ENCODE data around the gene MAPK9.

Gene MAPK9

DNA sequence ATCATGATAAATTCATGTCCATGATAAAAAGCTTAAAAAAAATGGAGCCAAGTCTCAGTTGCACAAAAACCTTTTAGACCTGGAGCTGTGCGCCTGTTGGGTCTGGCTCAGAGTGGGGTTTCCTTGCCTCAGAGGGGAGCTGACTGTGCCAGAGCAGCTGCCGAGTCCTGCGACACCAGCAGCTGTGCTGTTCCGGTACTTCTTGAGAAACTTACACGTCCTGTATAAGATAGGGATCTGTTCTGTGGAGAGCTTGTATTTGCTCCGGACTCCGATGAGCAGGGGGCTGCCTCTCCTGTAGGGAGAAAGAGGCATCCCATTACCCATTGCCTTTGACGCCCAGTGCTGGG is 32.7 kb upstream of the MAPK9 start:
- Histone ChIP-seq H3K27me3 (ENCODE audit: control insufficient read depth, insufficient read depth, low read length) (no peaks in the 10 kb centered on the region), H3K36me3 (ENCODE audit: control insufficient read depth, insufficient read depth, low read length) (peaks cover 42% of the 10 kb centered on the region), H3K4me3 (ENCODE audit: low read length) (no peak overlapping the region), H3K27ac (ENCODE audit: low read length) (no peak overlapping the region), H3K9me3 (ENCODE audit: control insufficient read depth, insufficient read depth, low read length) (no peaks in the 10 kb centered on the region), H3K4me1 (ENCODE audit: control insufficient read depth, insufficient read depth, low read length) (no peaks in the 10 kb centered on the region; the same call in 1 of the 2 replicates)
- WGBS (ENCODE audit: insufficient coverage, insufficient read length), result no CpG with 5 or more reads among the region's 8 CpGs
- no peak for DNase-seq (ENCODE audit: low read depth, low spot score)

DNA sequence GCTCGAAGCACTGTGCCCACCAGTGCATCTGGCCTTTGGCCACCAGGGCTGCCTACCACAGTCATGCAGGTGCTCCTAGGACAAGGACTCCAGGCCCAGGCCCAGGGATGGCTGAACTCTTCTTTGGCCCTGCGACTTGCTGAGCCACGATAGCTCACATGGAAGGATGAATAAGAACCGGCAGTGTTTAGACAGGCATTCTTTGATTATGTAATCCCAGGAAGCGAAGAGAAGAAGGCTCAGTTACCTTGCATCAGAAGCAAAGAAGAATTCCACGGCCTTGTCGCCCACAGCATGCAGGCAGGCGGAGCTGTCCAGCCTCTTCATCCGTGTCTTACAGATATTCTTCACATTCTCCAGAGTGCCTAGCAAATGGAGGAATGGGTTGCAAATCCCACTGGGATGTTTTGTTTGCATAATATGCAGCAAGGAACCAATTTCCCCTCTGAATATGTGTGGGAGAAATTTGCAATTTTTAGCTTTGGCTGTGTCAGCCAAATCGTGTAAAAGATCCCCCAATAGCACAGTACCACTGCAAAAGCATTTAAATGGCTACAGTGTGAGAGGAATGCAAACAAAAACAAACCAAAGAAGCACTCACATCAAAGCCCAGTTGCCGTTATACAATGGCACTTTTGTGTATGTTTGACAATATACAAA is 32.2 kb upstream of the MAPK9 start:
- Histone ChIP-seq H3K4me3 (ENCODE audit: low read length) (no peak overlapping the region), H3K4me1 (ENCODE audit: control insufficient read depth, insufficient read depth, low read length) (no peaks in the 10 kb centered on the region; the same call in 1 of the 2 replicates), H3K9me3 (ENCODE audit: control insufficient read depth, insufficient read depth, low read length) (no peaks in the 10 kb centered on the region), H3K36me3 (ENCODE audit: control insufficient read depth, insufficient read depth, low read length) (peaks cover 44% of the 10 kb centered on the region), H3K27ac (ENCODE audit: low read length) (no peak overlapping the region), H3K27me3 (ENCODE audit: control insufficient read depth, insufficient read depth, low read length) (no peaks in the 10 kb centered on the region)
- no peak for DNase-seq (ENCODE audit: low read depth, low spot score)
- no CpG with 5 or more reads among the region's 11 CpGs for WGBS (ENCODE audit: insufficient coverage, insufficient read length)

DNA sequence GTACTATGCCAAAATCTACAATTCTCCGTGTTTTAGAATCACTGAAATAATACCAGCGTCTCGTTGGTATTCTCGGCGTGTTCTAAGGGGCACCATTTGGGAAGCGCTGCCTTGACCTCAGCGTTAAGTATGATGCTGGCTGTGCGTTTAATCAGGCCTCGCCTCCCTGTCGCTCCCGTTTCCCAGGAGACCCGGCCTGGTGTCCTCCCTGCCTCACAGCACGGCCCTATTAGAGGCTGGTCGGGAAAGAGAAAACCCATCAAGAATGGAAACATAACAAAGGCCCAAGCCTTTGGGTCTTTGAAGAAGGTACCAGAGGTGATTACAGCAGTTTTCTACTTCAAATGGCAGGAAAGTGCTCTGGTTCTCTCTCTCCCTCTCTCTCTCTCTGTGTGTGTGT is 31.3 kb upstream of the MAPK9 start:
- no peaks in the 10 kb centered on the region for H3K9me3 ChIP-seq (ENCODE audit: control insufficient read depth, insufficient read depth, low read length)
- no peak overlapping the region for H3K4me3 ChIP-seq (ENCODE audit: low read length)
- no CpG with 5 or more reads among the region's 14 CpGs for WGBS (ENCODE audit: insufficient coverage, insufficient read length)
- H3K36me3 ChIP-seq (ENCODE audit: control insufficient read depth, insufficient read depth, low read length), result peaks cover 48% of the 10 kb centered on the region
- no peaks in the 10 kb centered on the region; the same call in 1 of the 2 replicates for H3K4me1 ChIP-seq (ENCODE audit: control insufficient read depth, insufficient read depth, low read length)
- no peak for DNase-seq (ENCODE audit: low read depth, low spot score)
- no peak overlapping the region for H3K27ac ChIP-seq (ENCODE audit: low read length)
- H3K27me3 ChIP-seq (ENCODE audit: control insufficient read depth, insufficient read depth, low read length), result no peaks in the 10 kb centered on the region

DNA sequence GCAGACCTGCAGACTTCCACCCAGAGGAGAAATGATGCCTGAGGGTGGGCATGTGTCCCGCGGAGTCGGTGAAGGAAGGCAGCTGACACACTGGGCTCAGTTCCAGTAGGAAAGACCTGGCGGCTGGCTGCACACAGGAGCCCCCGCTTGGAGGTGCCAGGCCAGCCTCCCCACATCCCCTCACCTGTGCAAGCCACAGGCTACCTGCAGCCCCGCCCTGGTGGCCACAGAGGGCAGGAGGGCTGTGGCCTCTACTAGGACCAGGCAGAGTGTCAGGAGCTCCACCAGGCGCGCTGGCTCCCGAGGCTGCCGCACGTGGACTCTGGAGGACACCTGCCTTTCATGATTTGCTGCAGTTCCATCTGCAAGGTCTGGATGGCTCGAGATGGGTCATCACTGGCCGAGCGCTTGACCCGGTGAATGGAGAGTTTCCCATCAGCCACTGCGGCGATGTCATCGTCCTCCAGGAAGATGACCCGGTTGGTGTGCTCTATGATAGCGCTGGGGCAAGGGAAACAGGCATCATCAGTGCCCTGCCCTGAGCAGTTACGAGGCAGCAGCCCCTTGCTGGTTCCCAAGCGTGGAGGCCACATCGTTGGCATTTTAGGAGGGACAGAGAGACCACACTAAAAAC is 26.7 kb upstream of the MAPK9 start:
- DNase-seq (ENCODE audit: low read depth, low spot score), result no peak
- Histone ChIP-seq H3K4me3 (ENCODE audit: low read length) (no peak overlapping the region), H3K9me3 (ENCODE audit: control insufficient read depth, insufficient read depth, low read length) (no peaks in the 10 kb centered on the region), H3K4me1 (ENCODE audit: control insufficient read depth, insufficient read depth, low read length) (no peaks in the 10 kb centered on the region), H3K27me3 (ENCODE audit: control insufficient read depth, insufficient read depth, low read length) (no peaks in the 10 kb centered on the region), H3K27ac (ENCODE audit: low read length) (no peak overlapping the region), H3K36me3 (ENCODE audit: control insufficient read depth, insufficient read depth, low read length) (peaks cover 46% of the 10 kb centered on the region)
- no CpG with 5 or more reads among the region's 23 CpGs for WGBS (ENCODE audit: insufficient coverage, insufficient read length)

DNA sequence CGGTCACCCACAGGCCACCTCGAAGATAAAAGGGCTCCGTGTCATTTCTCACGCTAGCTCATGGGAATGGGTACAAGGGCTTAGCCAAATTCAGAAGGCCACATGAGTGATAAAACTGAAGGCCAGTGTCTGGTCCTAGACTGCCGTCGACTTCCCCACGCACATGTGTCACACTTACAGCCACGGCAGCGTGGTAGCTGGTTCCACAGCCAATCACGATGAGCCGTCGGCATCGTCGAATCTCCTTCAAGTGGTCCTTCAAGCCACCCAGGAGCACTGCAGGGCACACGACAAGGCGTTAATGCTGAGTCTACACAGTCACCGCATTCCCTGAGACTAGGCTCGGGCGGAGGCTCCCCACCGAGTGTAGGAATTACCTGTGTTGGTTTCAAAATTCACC is 24.7 kb upstream of the MAPK9 start:
- Histone ChIP-seq H3K4me3 (ENCODE audit: low read length) (no peak overlapping the region), H3K36me3 (ENCODE audit: control insufficient read depth, insufficient read depth, low read length) (peaks cover 47% of the 10 kb centered on the region), H3K4me1 (ENCODE audit: control insufficient read depth, insufficient read depth, low read length) (no peaks in the 10 kb centered on the region), H3K9me3 (ENCODE audit: control insufficient read depth, insufficient read depth, low read length) (no peaks in the 10 kb centered on the region), H3K27me3 (ENCODE audit: control insufficient read depth, insufficient read depth, low read length) (no peaks in the 10 kb centered on the region), H3K27ac (ENCODE audit: low read length) (no peak overlapping the region)
- no CpG with 5 or more reads among the region's 20 CpGs for WGBS (ENCODE audit: insufficient coverage, insufficient read length)
- DNase-seq (ENCODE audit: low read depth, low spot score), result no peak

DNA sequence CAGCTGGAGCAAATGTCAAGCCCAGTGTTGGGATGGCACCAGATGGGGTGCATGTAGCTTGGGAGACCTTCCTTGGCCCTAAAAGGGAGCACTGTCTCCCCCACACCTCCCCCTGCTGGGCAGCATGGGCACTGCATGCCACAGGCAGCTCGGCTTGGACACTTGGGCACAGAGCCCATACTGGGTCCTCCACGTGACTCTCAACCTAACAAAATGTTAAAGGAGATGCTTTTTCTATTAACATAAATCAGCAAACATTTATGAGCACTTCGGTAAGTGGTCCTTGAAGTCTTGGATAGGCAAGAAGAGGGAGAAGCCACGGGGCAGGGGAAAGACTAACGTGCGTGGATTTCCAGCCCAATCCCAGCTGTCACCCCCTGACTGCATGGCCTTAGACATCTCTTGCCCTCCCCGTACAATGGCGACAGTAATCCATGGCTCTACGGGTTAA is 23.9 kb upstream of the MAPK9 start:
- Histone ChIP-seq H3K9me3 (ENCODE audit: control insufficient read depth, insufficient read depth, low read length) (no peaks in the 10 kb centered on the region), H3K27me3 (ENCODE audit: control insufficient read depth, insufficient read depth, low read length) (no peaks in the 10 kb centered on the region), H3K27ac (ENCODE audit: low read length) (no peak overlapping the region), H3K4me3 (ENCODE audit: low read length) (no peak overlapping the region), H3K36me3 (ENCODE audit: control insufficient read depth, insufficient read depth, low read length) (peaks cover 50% of the 10 kb centered on the region), H3K4me1 (ENCODE audit: control insufficient read depth, insufficient read depth, low read length) (no peaks in the 10 kb centered on the region)
- no CpG with 5 or more reads among the region's 9 CpGs for WGBS (ENCODE audit: insufficient coverage, insufficient read length)
- no peak for DNase-seq (ENCODE audit: low read depth, low spot score)

DNA sequence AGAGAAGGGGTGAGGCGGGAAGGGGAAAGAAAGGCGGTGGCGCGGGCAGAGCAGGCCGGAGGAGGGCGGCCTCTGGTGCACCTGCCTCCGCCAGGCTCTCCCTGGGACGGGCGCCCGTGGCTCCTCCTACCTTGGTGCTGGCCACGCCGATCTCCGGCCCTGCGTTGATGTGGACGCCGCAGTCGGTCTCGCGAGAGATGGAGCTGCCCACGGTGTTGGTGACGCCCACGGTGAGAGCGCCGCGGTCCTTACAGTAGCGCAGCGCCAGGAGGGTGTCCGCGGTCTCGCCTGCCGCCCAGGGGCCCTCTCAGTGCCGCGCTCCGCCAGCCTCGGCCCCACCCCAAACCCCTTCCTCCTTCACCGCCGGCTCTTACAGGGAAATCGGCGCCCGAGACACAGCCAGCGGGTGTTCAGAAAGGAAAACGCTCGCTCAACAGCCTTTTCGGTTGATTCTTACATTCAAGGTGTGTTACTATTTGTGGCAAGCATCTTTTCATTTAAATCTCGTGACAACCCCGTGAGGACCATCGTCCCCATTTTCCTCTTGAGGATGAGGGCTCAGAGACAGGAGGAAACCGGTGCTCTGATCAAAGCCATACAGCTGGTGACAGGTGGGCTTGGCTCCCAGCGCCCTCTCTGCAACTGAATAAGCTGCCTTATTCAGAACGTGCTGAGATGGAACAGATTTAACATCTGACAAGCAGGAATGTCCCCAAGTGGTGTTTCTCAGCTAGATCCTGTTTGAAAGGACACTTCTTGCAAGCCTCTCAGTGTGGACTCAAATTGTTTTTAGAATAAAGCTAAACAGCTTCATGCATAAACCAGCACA is 22.0 kb upstream of the MAPK9 start:
- DNase-seq (ENCODE audit: low read depth, low spot score), result no peak
- peaks cover 48% of the 10 kb centered on the region for H3K36me3 ChIP-seq (ENCODE audit: control insufficient read depth, insufficient read depth, low read length)
- no peak overlapping the region for H3K27ac ChIP-seq (ENCODE audit: low read length)
- H3K9me3 ChIP-seq (ENCODE audit: control insufficient read depth, insufficient read depth, low read length), result no peaks in the 10 kb centered on the region
- H3K27me3 ChIP-seq (ENCODE audit: control insufficient read depth, insufficient read depth, low read length), result no peaks in the 10 kb centered on the region
- WGBS (ENCODE audit: insufficient coverage, insufficient read length), result 100% methylated on average over 1 of the region's 50 CpGs
- no peak overlapping the region for H3K4me3 ChIP-seq (ENCODE audit: low read length)
- no peaks in the 10 kb centered on the region for H3K4me1 ChIP-seq (ENCODE audit: control insufficient read depth, insufficient read depth, low read length)

DNA sequence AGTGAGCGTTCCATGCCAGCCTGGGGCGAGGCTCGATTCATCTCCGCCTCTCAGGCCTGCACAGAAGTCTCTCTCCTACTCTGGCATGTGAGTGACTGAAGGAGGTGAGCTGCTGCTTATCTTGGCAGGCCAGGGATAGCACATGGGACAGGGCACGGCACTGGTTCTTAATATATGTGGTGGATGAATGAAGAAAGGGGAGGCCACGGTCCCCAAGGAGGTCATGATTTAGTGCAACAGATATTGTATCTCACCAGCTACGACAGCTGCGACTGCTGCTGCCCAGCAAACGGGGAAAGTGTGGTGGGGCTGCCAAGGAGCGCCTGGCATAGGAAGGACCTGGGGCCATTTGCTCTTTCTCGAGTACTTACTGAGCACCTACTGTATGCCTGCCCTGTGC is 19.3 kb upstream of the MAPK9 start:
- no CpG with 5 or more reads among the region's 11 CpGs for WGBS (ENCODE audit: insufficient coverage, insufficient read length)
- no peaks in the 10 kb centered on the region for H3K4me1 ChIP-seq (ENCODE audit: control insufficient read depth, insufficient read depth, low read length)
- H3K4me3 ChIP-seq (ENCODE audit: low read length), result no peak overlapping the region
- H3K36me3 ChIP-seq (ENCODE audit: control insufficient read depth, insufficient read depth, low read length), result peaks cover 34% of the 10 kb centered on the region
- H3K9me3 ChIP-seq (ENCODE audit: control insufficient read depth, insufficient read depth, low read length), result no peaks in the 10 kb centered on the region
- H3K27me3 ChIP-seq (ENCODE audit: control insufficient read depth, insufficient read depth, low read length), result no peaks in the 10 kb centered on the region
- no peak overlapping the region for H3K27ac ChIP-seq (ENCODE audit: low read length)
- DNase-seq (ENCODE audit: low read depth, low spot score), result no peak

DNA sequence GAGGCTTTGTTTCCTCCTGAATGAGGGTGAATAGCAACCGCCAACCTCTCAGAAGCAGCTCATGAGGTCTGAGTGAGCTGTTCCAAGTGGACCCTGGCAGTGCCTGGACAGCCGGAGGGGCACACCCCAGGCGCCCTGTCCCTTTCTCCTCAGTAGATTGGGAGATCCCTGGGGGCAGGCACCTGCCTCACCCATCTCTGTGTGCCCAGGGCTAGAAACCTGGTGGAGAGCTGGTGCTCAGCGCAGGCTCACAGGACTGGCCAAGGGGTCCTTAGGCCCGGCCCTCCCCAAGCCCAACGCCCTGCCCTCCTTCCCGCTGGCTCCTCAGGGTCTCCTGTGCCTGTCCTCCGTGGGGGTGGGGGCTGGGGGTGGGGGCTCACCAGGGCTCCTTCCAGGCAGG is 14.9 kb upstream of the MAPK9 start:
- no peaks in the 10 kb centered on the region for H3K4me1 ChIP-seq (ENCODE audit: control insufficient read depth, insufficient read depth, low read length)
- H3K4me3 ChIP-seq (ENCODE audit: low read length), result no peak overlapping the region
- WGBS (ENCODE audit: insufficient coverage, insufficient read length), result no CpG with 5 or more reads among the region's 8 CpGs
- H3K9me3 ChIP-seq (ENCODE audit: control insufficient read depth, insufficient read depth, low read length), result no peaks in the 10 kb centered on the region
- no peak for DNase-seq (ENCODE audit: low read depth, low spot score)
- no peaks in the 10 kb centered on the region for H3K27me3 ChIP-seq (ENCODE audit: control insufficient read depth, insufficient read depth, low read length)
- H3K27ac ChIP-seq (ENCODE audit: low read length), result no peak overlapping the region
- peaks cover 47% of the 10 kb centered on the region for H3K36me3 ChIP-seq (ENCODE audit: control insufficient read depth, insufficient read depth, low read length)

DNA sequence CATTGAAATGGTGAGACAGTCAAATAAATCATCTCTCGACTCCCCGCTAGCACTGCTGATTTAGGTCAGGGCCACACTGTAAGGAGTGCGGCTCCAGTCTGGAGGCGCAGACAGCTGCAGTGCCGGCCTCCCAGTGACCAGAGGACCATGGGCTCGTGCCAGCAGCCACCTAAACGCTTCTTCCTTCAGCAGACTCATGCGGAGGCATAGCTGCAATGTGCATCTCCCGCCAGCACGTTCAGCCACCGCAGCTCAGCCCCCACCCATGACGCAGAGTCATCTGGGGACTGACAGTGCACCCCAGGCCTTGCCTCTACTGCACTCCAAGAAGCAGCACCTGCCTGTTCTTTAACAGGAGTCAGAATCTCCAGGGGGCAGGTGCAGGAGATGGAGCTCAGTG is 13.6 kb upstream of the MAPK9 start:
- DNase-seq (ENCODE audit: low read depth, low spot score), result no peak
- no CpG with 5 or more reads among the region's 12 CpGs for WGBS (ENCODE audit: insufficient coverage, insufficient read length)
- H3K9me3 ChIP-seq (ENCODE audit: control insufficient read depth, insufficient read depth, low read length), result no peaks in the 10 kb centered on the region
- H3K27ac ChIP-seq (ENCODE audit: low read length), result no peak overlapping the region
- H3K36me3 ChIP-seq (ENCODE audit: control insufficient read depth, insufficient read depth, low read length), result peaks cover 47% of the 10 kb centered on the region
- H3K4me1 ChIP-seq (ENCODE audit: control insufficient read depth, insufficient read depth, low read length), result no peaks in the 10 kb centered on the region
- no peak overlapping the region for H3K4me3 ChIP-seq (ENCODE audit: low read length)
- no peaks in the 10 kb centered on the region for H3K27me3 ChIP-seq (ENCODE audit: control insufficient read depth, insufficient read depth, low read length)
